ENCODE data around the gene WNT16.

- TF ChIP-seq POLR2A (IDR thresholded peaks at IDR 0.05; ENCODE audit: low read length) (no peak), GATA1 (IDR thresholded peaks at IDR 0.05; ENCODE audit: low read depth, low read length) (no peak)
Measured at GRCh38 chr7:121288894-121289293, 39.9 kb upstream of the WNT16 start.
